Activated CD4-positive, alpha-beta T cell treated with anti-CD3 and anti-CD28 coated beads, Interleukin-2, amount 50 U/mL, for 24 hours (primary cell): Measurements from ENCODE around the gene SMIM15.

Experiments used
- DNase-seq, 2 donors: peaks; one replicate each; pipeline ENCODE4 v3.0.0-alpha.2; 2020; ENCODE audit warnings: low read depth in 1 of 2, low spot score in 1 of 2

Gene SMIM15

DNA sequence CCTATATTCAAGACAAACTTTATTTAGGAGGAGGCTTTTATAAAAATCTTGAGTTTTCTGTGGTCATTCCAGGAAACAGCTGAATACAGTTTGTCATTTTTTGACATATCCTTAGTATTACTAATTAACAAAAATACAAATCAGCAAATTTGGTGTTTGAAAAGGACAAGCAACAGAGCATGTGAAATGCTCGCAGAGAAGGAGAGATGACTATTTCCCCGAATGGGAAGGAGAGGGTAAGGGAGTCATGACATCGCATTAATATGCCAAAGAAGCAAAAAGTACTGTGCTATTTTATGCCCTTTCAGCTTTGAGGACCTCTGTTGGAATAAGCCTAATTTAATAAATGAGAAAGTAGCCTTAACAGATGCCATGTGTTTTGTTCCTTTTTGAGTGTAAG lies 1.8 kb downstream of the SMIM15 start:
- DNase-seq = no peak

DNA sequence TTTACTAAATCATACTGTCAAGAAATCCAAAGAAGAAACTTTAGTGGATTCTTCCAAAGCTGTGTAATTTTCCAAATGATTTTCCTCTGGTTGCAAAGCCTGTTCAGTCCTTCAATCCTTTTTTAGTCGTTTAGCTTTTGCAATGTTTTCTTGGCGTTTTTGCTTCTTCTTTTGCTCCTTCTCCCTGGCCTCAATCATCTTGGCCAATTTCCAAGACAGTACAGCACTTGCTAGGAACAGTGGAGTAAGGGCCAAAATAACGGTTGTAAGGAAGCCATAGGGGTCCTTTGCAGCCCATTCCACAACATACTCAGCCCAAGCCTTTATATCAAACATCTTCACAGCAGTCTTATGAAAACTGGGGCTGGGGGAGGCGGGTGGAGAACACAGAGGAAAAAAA lies 2.4 kb downstream of the SMIM15 start:
- no peak for DNase-seq

DNA sequence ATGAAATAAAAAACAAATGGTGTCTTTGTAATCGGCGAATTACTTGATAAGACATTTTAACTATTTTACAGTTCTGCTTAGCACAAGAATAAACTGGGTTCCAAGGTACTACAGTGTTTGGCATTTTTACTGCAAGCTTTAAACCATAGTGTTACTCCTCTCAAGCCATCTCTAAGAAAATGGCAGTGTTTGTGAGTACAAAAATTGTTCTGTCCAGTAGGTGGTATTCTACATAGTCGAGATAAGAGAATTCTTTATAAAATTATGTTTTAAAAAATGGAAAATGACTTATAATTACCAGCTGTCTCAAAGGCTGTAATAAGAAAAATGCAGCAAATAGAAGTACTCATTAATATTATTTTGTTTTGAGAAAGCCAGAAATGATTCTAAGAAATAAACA lies 3.2 kb downstream of the SMIM15 start:
- DNase-seq = no peak

DNA sequence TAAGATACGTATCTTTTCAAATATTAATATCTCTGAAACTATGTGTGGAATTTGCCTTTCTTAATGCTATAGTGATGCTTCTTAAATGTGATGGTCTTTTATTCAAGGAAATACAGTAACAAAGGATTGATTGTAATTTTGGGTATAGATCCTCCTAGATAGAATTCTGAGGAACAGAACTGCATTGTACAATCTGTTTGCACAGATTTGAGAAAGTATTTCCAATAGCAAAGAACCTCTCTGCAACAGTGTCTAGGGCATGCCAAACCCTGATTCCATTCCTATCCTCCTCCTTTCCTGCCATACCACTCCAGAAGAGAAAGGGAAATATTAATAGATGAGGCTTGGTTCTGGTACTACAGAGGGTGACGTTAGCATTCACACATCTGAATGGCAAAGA lies 10.4 kb downstream of the SMIM15 start:
- DNase-seq = no peak

DNA sequence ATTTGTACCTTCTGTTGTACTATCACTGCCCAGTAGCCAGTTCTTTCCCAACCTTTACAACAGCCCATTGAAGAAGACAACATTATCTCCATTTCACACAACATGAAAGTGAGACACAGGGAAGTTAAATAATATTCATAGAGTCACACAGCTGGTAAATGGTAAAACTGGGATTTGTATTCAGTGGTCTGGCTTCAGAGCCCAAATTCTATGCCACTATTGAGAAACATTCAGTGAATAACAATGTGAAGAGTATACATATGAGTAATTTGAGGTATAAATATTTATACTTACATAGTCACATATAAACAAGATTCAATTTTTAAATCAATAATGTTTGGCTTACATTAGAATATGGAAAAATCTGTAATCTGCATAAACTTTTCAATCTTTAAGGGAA lies 13.8 kb downstream of the SMIM15 start:
- DNase-seq = no peak

DNA sequence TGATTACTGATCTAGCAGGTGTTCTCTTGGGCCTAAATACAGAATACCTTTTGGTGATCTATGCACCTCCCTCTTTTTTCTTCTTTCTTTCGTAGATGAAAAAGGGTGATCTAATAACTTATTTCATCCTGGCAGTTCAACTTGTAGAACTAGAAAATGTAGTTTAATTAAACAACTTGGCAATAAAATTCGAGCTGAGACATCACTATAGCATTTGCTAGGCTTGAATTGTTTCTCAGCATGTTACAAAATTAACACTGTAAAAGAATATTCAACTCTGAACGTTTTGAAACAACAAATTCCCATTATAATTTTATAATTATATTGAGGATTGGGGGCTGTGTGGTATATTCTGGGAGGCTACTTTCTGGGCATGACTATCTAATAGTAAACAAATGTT lies 19.5 kb downstream of the SMIM15 start:
- no peak for DNase-seq

DNA sequence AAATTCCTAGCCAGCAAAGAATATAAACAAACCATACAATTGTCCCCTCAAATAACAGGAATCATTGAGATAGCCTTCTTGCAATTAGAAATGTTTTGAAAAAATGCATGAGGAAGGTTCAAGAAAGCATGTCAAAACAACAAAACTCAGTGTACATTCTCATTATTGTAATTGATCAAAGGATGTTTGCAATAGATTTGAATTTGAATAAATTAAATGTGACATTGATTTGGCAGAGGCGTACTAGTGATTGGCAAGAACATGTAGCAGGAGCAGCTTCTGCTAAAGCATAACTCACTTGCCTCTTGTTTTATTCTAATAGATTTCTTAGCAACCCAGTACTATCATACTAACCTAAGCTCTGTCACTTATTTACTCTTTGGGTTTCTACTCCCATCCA lies 19.9 kb downstream of the SMIM15 start:
- DNase-seq = no peak

DNA sequence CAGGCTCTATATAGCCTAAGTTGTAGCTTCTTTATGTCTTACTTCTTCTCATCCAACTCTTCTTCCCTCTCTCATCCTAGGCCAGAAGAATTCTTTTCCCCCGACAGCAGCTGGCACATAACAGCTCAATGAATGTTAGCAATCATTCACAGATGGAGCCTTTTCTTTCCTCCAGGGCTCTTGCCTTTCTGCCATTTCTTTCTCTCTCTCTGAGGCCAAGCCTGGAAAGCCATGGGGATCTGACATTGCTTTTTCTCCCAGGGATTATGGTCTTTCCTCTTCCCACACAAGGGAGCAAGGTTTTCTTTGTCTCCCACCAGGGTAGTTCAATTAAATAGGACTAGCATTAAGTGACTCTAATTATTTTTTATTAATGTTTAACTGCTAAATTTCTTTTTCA lies 20.5 kb downstream of the SMIM15 start:
- DNase-seq = no peak

DNA sequence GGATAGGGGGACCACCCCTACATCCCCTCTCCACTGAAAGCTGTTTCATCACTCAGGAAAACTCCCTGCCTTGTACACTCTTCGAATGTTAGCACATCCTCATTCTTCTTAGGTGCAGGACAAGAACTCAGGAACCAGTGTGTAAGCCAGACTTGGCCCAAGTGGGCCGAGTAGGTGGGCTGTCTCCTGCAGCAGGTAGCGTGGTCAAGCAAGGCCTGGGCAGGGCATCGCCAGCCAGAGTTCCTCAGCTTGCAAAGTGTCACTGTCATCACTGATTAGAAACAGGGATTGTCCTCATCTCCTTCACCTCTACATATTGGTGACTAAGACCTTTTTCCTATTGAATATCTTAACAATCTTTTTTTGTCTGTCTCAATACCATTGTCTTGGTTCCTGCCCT lies 22.3 kb downstream of the SMIM15 start:
- DNase-seq = no peak

DNA sequence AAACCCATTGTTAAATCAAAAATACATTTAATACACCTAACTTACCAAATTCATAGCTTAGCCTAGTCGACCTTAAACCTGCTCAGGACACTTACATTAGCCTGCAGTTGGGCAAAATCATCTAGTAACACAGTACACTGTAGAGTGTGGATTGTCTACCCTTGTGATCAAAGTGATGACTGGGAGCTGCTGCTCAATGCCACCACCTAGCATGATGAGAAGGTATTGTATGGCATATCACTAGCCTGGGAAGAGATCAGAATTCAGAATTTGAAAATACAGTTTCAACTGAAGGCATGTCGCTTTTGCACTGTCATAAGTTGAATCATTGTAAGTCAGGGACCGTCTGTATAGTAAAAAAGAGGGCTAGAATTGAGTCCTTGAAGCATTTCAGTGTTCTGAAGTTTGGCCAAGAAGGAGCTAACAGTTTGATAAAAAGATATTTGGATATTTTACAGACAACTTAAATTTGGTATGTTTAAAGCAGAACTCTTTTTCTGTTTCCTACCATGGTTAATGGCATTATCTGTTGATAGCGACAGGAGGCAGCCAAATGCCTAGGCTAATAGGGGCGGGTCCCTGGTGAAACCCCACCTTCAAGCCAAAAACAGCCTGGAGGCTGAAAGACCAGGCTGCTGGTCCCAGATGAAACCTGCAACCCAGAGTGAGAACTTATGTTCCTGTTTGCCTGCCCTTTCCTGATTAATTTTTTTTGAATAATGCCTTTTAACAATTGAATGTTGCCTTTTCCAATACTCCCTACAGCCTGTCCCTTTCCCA lies 23.0 kb downstream of the SMIM15 start:
- no peak for DNase-seq

DNA sequence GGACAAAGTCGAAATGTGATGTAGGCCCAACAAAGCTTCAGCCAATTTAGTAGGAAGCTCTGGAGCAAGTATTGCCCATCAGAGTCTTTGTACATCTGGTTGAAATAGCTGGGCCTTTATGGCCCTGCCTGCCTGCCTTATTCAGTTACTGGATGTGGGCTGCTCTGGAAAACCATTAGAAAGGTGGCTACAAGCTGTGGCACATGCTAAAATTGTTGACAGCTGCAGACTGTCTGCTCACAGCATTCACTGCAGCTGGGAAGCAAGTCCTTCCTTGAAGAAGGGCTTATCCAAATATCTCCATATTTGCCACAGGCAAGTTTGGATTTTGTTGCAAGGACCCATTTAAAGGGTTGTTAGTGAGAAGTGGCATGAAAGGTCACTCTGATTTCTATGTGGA lies 24.4 kb downstream of the SMIM15 start:
- DNase-seq = no peak

DNA sequence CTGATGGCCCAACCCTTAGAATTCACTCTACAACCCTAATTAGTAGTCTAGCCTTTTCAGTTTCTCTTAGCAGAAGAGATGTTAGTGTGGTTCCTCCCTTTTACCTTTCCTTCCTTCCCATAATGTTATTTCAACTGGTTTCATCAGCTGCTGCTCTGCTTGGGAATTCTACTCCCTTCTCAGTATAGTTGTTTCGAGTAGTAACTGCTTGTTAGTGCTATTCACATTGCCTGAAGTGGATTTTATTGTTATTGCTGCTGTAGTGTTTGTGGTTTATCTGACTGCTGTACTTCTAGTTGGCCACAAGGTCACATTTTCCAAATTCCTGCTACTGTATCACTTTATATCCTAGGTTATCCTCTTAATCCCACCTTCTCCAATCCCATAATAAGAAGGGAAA lies 29.7 kb downstream of the SMIM15 start:
- DNase-seq = no peak

DNA sequence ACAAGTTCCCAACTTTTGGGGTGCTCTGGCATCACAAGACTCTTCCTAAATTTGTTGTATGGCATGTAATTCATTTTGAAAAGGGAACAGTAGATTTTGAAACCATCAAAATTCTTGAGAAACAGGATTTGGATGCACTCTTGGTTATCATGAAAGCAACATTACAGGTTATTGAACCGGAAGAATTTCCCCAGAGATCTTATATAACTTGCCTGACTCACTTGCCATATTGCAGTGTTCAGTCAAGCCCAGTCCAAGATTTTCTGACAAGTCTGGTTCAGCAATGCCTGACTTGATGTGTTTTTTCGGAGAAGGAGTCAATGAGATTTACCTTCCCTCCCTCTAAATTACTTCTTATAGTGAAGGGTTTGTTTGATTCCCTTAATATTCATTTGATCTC lies 32.0 kb downstream of the SMIM15 start:
- no peak for DNase-seq

DNA sequence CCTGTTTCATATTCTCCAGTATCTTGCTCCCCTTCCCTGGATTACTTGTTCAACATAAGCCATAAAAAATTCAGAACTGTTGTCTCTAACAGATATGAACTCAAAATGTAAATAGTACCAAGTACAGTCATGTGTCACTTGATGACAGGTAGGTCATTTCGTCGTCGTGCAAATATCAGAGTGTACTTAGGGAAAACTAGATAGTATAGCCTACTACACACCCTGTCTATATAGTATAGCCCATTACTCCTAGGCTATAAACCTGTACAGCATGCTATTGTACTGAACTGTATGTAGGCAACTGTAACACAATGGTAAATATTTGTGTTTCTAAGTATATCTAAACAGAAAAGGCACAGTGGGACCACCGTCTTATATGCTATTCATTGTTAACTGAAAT lies 39.1 kb downstream of the SMIM15 start:
- DNase-seq = no peak

DNA sequence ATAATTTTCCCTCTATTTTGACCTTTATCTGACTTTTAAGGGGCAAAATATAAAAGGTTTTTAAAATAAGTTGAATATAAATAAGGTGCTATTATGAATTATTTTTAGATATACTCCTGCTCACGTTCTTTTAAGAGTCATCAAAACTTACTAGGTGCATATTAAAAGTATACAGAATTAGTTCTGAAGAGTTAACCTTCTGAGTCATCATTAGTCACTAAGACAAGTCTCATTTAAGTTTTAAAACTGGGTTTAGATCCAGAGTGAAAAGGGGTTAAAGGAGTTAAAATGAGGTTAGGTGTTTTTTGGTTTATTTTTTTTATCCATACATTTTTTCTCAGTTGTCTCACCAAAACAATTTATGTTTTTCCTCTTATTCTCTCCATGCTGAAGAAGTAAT lies 41.7 kb downstream of the SMIM15 start:
- DNase-seq = no peak

DNA sequence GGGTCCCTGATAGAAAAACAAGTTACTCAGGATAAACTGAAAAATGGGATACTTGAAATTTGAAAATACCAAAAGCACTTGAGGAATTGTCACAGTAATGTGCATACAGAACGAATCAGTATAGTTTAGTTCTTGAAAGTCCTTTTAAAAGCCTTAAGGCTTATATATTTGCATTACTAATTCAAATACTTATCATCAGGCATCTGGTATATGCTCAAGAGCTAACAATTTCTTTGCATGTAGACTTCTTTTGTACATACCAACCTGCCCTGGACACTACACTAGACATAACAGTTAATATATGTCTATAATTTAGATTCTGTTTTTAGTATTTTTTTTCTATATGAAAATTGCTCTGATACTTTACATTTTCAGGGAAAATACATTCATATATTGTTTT lies 43.2 kb downstream of the SMIM15 start:
- DNase-seq = no peak

DNA sequence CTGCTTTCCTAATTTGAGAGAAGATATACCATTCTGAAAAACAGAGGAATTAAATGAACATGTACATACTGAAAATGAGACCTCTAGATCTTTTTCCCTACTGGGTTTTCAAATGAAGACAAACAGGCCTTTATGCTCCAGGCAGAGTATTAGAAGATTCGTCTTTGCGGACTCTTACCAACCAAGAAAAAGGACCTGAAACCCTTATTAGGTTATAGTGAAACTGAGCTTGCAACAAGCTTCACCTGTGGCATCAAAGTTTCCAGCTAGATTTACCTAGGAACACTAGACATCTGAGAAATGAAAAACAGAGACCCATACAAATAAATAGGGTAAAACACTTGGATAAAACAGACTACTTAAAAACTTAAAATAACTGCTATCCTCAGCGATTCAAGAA lies 46.3 kb downstream of the SMIM15 start:
- DNase-seq = no peak

DNA sequence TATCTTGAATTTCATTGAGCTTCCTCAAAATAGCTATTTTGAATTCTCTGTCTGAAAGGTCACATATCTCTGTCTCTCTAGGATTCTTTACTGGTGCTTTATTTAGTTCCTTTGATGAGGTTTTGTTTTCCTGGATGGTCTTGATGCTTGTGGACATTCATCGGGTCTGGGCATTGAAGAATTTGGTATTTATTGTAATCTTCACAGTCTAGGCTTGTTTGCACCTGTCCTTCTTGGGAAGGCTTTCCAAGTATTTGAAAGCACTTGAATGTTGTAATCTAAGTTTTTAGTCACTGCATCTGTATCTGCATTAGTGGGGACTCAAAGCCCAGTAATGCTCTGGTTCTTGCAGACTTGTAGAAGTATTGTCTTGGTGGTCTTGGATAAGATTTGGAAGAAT lies 47.8 kb downstream of the SMIM15 start:
- no peak for DNase-seq
